Thoracic aorta (tissue), 2 donors: ENCODE measurements around the gene VAV2. TPM values are rescaled to one million over a fixed set of nuclear protein-coding genes. Genes with fewer than 3 reads are reported as not detected.
"Not testable (repeated sequence)": the region's sequence is repeated elsewhere in the genome, so short reads cannot be mapped to it uniquely, and the experiment has no call there.

Source experiments
- ATAC-seq: fragments of 150-250 bp; one replicate; pipeline ENCODE4 v1.8.0; 2017; ENCODE audit warnings: low read depth; ENCODE audit not compliant: insufficient number of reproducible peaks, low FRiP score
- DNase-seq: peaks from one replicate; pipeline ENCODE4 v3.0.0-alpha.2; 2020; ENCODE audit warnings: low spot score
- H3K27ac ChIP-seq, 2 donors: fragments of 200-600 bp; sonication (generic); 1 replicate in 1 of 2; 2 replicates in 1 of 2; pipeline ENCODE4 v1.5.1; 2016; ENCODE audit warnings: mild to moderate bottlenecking in 2 of 2, moderate library complexity in 2 of 2
- H3K27me3 ChIP-seq: fragments of 200-600 bp; sonication (generic); replicated peaks from 2 replicates; pipeline ENCODE4 v1.6.0; 2016; ENCODE audit warnings: mild to moderate bottlenecking; ENCODE audit not compliant: insufficient read depth
- H3K36me3 ChIP-seq: fragments of 200-600 bp; sonication (generic); one replicate; pipeline ENCODE4 v1.5.1; 2016
- H3K4me1 ChIP-seq, 2 donors: fragments of 200-600 bp; sonication (generic); 1 replicate in 1 of 2; 2 replicates in 1 of 2; pipeline versions ENCODE4 v1.5.1 to v1.6.0; 2016; ENCODE audit warnings: low read depth in 2 of 2, mild to moderate bottlenecking in 1 of 2; ENCODE audit not compliant: control insufficient read depth in 1 of 2
- H3K4me3 ChIP-seq: fragments of 200-600 bp; sonication (generic); 2 replicates; pipeline ENCODE4 v1.5.1; 2016; ENCODE audit warnings: mild to moderate bottlenecking
- H3K9me3 ChIP-seq: fragments of 200-600 bp; sonication (generic); 2 replicates; pipeline ENCODE4 v1.5.1; 2016
- CTCF ChIP-seq: fragments of 200-600 bp; sonication (generic); IDR thresholded peaks from one replicate; pipeline ENCODE4 v1.5.1; 2019; ENCODE audit warnings: antibody characterized with exemption
- total RNA-seq, 2 donors: library from RNA; depleted of rRNA; stranded (reverse); fragments of >200 nt; gene quantifications; one replicate each; pipeline versions ENCODE4 v1.1.0 to v1.2.3, GENCODE V29; 2016

The VAV2 gene
- total RNA-seq, 2 donors from 2014 or later = 10.1 to 11.5 TPM

- no peak overlapping the region for H3K4me3 ChIP-seq
- H3K4me1 ChIP-seq = no peaks in the 10 kb centered on the region
- H3K36me3 ChIP-seq = no peaks in the 10 kb centered on the region
- no peaks in the 10 kb centered on the region for H3K27me3 ChIP-seq
- no peak for TF ChIP-seq CTCF
- DNase-seq = no peak
- H3K27ac ChIP-seq = no peak overlapping the region
- H3K9me3 ChIP-seq = no peaks in the 10 kb centered on the region
- ATAC-seq = no peak
Observed at GRCh38 chr9:133747309-133747708, 244.8 kb downstream of the VAV2 start.

DNA sequence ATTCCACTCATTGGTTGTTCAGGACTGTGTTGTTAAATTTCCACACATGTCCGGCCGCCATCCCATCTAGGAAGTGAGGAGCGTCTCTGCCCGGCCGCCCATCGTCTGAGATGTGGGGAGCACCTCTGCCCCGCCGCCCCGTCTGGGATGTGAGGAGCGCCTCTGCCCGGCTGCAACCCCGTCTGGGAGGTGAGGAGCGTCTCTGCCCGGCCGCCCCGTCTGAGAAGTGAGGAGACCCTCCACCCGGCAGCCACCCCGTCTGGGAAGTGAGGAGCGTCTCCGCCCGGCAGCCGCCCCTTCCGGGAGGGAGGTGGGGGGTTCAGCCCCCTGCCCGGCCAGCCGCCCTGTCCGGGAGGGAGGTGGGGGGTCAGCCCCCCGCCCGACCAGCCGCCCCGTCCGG, 247.6 kb downstream of the VAV2 start:
- not testable (repeated sequence) for H3K4me3 ChIP-seq, H3K27me3 ChIP-seq, H3K27ac ChIP-seq, H3K9me3 ChIP-seq, H3K36me3 ChIP-seq, H3K4me1 ChIP-seq, DNase-seq, ATAC-seq

DNA sequence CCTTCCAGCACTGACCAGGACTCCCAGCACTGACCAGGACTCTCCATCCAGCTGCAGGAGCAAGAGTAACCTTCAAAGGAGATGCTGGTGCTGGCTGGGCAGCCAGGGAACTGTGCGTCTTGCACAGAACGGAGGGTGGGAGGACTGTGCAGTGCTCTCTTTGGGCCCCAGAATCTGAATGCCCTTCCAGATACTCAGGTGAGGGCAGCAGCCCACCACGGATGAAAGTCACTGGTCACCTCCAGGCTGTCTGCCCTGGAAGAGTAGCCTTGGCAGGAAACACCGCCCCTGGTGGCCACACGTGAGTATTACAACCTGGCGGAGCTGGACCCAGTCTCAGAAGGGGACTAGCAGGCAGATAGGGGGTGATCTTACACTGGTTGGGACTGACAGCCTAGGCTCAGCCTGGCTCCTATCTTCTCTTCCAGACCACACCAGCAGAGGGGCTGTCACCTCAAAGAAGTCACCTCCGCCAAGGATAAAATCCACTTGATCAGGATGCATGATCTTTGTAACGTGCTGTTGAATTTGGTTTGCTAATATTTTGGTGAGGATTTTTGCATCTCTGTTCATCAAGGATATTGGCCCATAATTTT, 249.2 kb downstream of the VAV2 start:
- Histone ChIP-seq H3K27me3 (no peaks in the 10 kb centered on the region), H3K4me3 (no peak overlapping the region), H3K4me1 (peaks cover 0 to 6% of the 10 kb centered on the region in 2 donors), H3K36me3 (no peaks in the 10 kb centered on the region), H3K27ac (no peak overlapping the region), H3K9me3 (no peaks in the 10 kb centered on the region)
- peak; percentile 99 for TF ChIP-seq CTCF
- ATAC-seq = peak; percentile 36
- DNase-seq = no peak

DNA sequence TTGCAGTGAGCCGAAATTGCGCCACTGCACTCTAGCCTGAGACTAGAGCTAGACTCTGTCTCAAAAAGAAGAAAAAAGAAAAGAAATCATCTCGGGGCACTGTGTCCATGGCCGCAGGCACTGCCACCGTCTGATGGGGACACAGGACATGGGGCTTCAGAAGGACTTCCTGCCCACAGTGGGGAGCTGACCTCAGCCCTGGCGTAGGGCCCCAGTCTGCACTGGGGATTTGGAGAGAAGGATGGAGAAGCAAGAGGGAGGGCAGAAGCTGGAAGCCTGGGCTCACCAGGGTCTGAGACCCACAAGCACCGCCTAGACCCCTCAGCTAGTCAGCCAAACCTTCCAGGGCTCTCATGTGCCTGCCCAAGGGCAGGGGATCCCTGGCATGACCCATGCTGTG, 249.9 kb downstream of the VAV2 start:
- TF ChIP-seq CTCF = no peak
- H3K4me1 ChIP-seq = peaks cover 3 to 11% of the 10 kb centered on the region in 2 donors
- H3K27ac ChIP-seq = no peak overlapping the region
- H3K27me3 ChIP-seq = no peaks in the 10 kb centered on the region
- no peaks in the 10 kb centered on the region for H3K36me3 ChIP-seq
- H3K9me3 ChIP-seq = no peaks in the 10 kb centered on the region
- ATAC-seq (no peak), DNase-seq (no peak)
- no peak overlapping the region for H3K4me3 ChIP-seq

DNA sequence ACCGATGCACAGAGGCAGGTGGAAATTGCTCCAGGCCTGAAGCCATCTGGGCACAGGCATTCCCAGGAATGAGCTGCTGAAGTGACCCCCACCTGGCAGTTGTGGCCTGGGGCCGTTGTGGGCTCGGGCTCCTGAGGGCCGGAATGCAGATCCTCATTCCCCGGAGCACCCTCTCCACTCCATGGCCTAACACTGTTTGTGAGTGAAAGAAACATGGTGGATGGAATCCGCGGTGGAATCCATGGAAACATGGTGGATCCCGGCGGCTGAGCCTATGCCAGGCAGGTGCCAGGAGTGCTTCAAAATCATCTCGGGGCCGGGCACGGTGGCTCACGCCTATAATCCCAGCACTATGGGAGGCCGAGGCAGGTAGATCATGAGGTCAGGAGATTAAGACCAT, 250.4 kb downstream of the VAV2 start:
- Histone ChIP-seq H3K36me3 (no peaks in the 10 kb centered on the region), H3K27me3 (no peaks in the 10 kb centered on the region), H3K4me1 (peaks cover 3 to 11% of the 10 kb centered on the region in 2 donors), H3K27ac (no peak overlapping the region), H3K9me3 (no peaks in the 10 kb centered on the region), H3K4me3 (no peak overlapping the region)
- no peak for TF ChIP-seq CTCF
- ATAC-seq (no peak), DNase-seq (no peak)

GRCh38 chr9:133740911-133741310, 251.2 kb downstream of the VAV2 start:
- Histone ChIP-seq H3K27ac (no peak overlapping the region), H3K9me3 (no peaks in the 10 kb centered on the region), H3K27me3 (no peaks in the 10 kb centered on the region), H3K36me3 (no peaks in the 10 kb centered on the region), H3K4me1 (peaks cover 3 to 11% of the 10 kb centered on the region in 2 donors), H3K4me3 (no peak overlapping the region)
- no peak for TF ChIP-seq CTCF
- ATAC-seq (no peak), DNase-seq (no peak)
